Fibroblast of lung (primary cell): ENCODE results near the gene NRBF2.

Experiments
- EZH2 ChIP-seq: IDR thresholded peaks from 2 replicates; pipeline ENCODE4 v1.5.1; 2012; ENCODE audit warnings: low read length, control low read depth, mild to moderate bottlenecking; ENCODE audit errors: missing control alignments
- TF ChIP-seq, protein P1 (sequence below), 2 donors: IDR thresholded peaks in 1 of 2; conservative IDR thresholded peaks in 1 of 2; 1 replicate in 1 of 2; 2 replicates in 1 of 2; pipeline ENCODE4 v1.5.1; 2011 to 2012; ENCODE audit warnings: low read length in 2 of 2, control low read depth in 1 of 2, inconsistent platforms in 1 of 2, low read depth in 1 of 2, mild to moderate bottlenecking in 1 of 2

DNA sequence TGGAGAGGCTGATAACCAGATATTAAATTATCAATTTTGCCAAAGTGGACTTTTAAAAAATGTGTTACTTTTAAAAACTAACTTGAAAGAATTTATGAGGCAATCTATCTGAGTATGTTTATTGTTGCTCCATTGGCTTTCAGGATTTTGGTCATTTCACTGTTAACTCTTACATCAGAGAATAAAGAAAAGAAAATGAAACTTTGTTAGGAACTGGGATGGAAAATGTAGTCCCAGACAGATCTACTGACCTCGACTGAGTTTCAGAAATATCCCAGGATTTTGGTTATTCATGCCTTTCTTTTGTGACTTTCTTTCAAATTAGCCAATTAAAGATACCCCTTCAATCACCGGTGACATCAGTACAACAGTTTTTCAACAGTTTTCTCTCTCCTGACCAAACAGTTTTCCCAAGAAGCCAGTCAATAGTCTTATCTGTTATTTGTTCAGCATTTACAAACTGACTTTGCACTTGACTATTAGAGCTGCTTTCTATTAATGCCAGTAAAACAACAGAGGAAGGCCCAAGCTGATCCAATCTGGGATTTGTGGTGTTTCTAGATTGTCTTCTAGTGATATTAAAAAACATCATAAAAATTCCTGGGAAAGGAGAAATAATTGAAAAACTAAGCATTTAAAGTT lies 35.8 kb downstream of the NRBF2 start:
- TF ChIP-seq, protein P1, sequence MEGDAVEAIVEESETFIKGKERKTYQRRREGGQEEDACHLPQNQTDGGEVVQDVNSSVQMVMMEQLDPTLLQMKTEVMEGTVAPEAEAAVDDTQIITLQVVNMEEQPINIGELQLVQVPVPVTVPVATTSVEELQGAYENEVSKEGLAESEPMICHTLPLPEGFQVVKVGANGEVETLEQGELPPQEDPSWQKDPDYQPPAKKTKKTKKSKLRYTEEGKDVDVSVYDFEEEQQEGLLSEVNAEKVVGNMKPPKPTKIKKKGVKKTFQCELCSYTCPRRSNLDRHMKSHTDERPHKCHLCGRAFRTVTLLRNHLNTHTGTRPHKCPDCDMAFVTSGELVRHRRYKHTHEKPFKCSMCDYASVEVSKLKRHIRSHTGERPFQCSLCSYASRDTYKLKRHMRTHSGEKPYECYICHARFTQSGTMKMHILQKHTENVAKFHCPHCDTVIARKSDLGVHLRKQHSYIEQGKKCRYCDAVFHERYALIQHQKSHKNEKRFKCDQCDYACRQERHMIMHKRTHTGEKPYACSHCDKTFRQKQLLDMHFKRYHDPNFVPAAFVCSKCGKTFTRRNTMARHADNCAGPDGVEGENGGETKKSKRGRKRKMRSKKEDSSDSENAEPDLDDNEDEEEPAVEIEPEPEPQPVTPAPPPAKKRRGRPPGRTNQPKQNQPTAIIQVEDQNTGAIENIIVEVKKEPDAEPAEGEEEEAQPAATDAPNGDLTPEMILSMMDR (conservative IDR thresholded peaks at IDR 0.05 in 1 of 2, IDR thresholded peaks at IDR 0.05 in 1 of 2; ENCODE audit: low read depth in 1 of 2, low read length in 2 of 2), result no peak
- no peak for TF ChIP-seq EZH2
